ENCODE results near the gene TMEM121.
A peak's percentile ranks its signal among the peaks of the same experiment; 100 is the strongest.
"Not testable (repeated sequence)": the region's sequence is repeated elsewhere in the genome, so short reads cannot be mapped to it uniquely, and the experiment has no call there.

Gene TMEM121

GRCh38 chr14:105528586-105529318, 2.4 kb downstream of the TMEM121 start:
- DNase-seq (ENCODE audit: low read depth in 2 of 2), result peak; percentile 52 to 55

GRCh38 chr14:105529319-105529568, 2.9 kb downstream of the TMEM121 start:
- no peak for DNase-seq (ENCODE audit: low read depth in 2 of 2)

DNA sequence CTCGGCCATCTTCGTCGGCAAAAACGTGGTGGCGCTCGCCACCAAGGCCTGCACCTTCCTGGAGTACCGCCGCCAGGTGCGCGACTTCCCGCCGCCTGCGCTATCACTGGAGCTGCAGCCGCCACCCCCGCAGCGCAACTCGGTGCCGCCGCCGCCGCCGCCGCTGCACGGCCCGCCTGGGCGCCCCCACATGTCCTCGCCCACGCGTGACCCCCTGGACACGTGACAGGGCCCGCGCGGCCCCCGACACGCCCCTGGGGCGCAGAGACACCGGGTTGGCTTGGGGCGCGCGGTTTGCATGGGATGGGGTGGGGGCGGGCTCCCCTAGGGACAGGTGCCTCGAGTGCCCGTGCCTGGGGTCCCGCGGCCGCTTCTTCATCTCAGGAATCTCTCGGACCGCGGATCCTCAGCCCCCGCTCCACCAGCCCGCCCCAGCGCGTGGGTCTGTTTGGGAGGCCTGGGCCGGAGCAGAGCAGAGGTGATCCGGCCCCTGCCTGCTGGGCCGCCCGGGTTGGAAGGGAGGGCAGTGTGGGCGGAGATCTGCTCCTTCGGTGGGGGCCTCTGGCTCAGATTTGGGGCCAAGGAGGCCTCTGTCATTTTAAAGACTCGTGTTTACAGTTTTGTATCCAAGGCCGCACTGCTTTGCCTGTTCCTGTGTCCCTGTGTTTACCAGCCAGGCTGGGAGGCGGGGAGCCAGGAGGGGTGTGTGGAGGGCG, 3.3 kb downstream of the TMEM121 start:
- peak in 1 of 2 donors; percentile 24 for DNase-seq (ENCODE audit: low read depth in 2 of 2)

GRCh38 chr14:105530285-105531087, 4.1 kb downstream of the TMEM121 start:
- no peak for DNase-seq (ENCODE audit: low read depth in 2 of 2)

DNA sequence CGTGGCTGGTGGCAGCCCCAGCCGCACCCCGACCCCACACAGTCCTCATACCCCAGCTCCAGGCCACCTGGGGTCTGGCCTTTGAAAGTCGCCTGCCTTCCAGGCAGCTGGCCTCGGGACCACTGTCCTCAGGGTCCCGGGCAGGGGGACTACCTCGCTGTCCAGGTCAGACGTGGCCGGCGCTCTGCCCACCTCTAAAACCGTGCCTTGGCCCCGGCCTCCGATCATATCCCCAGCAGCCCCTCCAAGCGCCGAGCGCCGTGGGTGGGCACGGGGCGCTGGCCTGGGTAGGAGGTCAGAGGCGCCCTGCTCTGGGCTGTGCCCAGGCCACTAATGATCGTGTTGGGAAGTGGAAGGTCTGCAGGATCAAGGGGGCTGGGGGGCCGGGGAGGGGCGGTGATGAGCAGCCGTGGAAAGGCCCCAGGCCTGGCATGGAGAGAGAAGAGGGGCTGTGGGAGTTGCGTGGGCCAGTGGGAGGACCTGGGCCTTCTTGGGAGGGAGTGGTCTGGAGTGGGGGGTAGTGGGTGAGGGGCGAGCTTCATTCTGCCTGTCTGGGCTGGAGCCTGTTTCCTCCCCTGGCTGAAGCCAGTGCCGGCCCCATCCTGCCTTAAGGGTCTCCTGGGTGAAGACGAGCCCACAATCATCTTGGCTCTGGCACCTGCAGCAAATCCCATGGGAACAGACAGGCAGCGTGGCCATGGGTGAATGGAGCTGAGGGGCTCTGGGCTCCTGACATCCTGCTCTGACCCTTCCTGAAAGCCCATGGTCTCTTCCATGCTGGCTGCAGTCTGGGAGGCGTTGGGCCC, 4.9 kb downstream of the TMEM121 start:
- no peak for DNase-seq (ENCODE audit: low read depth in 2 of 2)

- DNase-seq (ENCODE audit: low read depth in 2 of 2), result no peak
Observed at GRCh38 chr14:105531894-105532623, 5.7 kb downstream of the TMEM121 start.

DNA sequence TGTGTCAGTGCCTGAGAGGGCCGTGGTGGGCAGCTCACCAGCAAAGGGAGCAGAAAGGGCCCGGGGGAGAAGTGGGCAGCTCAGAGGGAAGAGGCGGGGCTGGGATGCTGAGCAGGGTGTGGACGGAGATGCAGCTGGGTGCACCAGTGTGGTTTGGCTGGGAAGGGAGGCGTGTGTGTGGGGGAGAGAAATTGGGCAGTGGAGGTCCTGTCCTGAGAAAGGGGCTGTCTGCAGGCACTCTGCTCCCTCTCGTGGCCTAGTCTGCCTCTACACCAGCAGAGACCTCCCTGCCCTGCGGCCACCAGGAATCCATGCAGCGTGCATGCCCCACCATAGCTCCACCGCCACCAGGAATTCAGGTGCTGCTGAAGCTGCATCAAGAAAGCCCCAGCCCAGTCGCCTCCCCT, 6.4 kb downstream of the TMEM121 start:
- no peak for DNase-seq (ENCODE audit: low read depth in 2 of 2)

DNA sequence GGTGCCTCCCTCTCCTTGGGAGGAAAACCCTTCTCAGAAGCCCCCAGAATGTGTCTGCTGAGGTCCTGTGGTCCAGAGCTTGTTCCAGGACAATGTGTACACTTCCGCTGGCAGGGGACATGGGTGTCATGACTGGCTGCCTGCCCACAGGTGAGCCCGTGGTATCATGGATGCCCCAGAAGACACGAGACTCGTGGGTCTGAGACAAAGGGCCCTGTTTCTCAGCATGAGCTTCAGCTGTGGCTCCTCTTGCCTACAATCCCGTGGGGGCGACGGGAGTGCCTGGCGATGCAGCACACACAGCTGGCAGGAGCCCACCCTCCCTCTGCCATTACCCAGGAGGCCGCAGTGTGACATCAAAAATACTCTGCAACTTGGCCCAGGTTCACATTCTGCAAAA, 7.0 kb downstream of the TMEM121 start:
- DNase-seq (ENCODE audit: low read depth in 2 of 2), result no peak

DNA sequence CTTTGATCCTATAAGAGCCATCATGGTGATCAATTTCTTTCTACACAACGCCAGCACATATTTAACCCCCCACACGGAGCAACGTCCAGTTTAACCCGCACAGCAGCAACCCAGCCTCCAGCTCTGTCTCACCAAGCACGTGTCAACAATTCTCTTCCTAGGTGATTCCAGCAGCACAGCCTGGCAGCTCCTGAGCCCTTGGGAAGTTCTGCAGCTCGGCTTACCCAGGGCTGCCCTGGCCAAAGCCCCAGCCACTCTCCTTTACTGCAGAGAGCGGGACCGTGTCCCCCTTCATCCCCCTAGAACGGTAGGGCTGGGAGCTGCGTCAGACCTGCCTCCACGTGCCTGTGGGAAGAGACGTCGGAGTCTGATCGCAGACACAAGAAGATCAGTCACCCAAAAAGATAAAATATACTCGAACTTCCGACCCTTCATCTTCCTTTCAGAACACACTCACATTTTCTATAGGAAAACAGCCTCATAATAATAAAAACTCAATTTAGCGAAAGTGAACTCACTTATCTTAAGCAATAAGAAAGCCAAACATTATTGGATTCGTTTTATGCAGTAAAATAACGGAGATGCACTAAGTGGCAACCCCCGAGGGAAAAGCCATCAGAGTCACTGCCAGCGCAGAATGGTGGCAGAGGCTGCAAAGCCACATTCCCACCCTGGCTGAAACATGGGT, 7.6 kb downstream of the TMEM121 start:
- no peak for DNase-seq (ENCODE audit: low read depth in 2 of 2)

- DNase-seq (ENCODE audit: low read depth in 2 of 2), result no peak
Observed at GRCh38 chr14:105534586-105534985, 8.2 kb downstream of the TMEM121 start.

GRCh38 chr14:105536051-105536450, 9.7 kb downstream of the TMEM121 start:
- no peak for DNase-seq (ENCODE audit: low read depth in 2 of 2)

DNA sequence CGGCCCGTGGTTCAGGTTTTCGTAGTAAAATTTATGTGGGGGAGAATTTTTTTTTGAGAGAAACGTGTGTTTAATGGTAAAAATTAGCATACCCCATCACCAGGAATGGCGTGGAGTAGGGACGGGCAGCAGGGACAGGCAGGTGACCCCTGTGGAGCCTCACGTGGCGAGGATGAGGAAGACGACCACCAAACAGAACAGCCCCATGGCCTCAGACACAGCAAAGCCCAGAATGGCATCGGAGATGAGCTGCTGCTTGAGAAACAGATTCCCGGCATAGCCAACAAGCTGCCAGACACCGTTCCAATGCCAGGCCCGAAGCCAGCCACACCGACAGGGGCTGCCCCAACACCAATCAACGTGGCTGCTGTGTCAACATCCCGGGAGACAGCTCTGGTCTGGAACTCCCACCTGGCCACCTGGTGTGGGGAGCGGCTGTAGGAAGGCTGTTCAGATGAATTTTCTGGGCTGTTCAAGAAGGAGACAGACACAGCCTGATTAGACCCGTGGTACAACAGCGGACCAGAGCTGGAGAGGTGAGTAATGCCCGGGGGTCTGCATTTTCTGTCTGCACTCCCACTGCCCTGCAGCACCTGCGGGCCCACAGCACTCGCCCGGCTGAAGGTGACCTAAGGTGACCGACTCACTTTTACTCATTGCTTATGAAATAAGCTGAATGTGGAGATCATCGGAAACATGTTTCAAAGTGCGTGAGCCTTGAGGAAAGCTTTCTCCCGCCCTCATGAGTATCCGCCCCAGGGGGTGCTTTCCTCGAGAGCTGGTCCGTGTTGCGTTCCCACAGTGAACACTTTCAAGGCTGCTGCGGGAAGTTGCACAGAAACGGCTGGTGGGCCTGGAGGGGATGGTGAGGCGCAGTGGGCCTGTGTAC, 10.6 kb downstream of the TMEM121 start:
- DNase-seq (ENCODE audit: low read depth in 2 of 2), result no peak

- peak; percentile 32 to 33 for DNase-seq (ENCODE audit: low read depth in 2 of 2)
Observed at GRCh38 chr14:105537580-105538474, 11.4 kb downstream of the TMEM121 start.

- DNase-seq (ENCODE audit: low read depth in 2 of 2), result no peak
Observed at GRCh38 chr14:105538481-105539049, 12.2 kb downstream of the TMEM121 start.

DNA sequence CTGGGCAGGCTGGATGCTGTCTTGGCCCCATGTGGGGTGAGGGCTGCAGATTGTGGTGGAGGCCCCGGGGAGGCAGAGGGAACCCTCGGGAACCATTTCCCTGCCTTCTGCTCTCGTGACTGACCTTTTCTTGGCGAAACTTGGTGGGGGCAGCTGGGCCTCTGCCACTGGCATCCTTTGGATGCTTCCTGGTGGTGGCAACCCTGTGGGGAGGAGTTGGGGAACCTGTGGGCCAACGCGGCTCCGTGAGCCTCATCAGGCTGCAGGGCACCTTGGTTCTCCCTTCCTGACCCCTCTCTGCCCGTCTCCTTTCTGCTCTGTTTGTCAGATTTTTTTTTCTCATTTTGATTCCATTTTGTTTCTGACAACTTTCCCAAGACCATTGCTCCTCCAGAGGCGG, 14.4 kb downstream of the TMEM121 start:
- DNase-seq (ENCODE audit: low read depth in 2 of 2), result no peak

DNA sequence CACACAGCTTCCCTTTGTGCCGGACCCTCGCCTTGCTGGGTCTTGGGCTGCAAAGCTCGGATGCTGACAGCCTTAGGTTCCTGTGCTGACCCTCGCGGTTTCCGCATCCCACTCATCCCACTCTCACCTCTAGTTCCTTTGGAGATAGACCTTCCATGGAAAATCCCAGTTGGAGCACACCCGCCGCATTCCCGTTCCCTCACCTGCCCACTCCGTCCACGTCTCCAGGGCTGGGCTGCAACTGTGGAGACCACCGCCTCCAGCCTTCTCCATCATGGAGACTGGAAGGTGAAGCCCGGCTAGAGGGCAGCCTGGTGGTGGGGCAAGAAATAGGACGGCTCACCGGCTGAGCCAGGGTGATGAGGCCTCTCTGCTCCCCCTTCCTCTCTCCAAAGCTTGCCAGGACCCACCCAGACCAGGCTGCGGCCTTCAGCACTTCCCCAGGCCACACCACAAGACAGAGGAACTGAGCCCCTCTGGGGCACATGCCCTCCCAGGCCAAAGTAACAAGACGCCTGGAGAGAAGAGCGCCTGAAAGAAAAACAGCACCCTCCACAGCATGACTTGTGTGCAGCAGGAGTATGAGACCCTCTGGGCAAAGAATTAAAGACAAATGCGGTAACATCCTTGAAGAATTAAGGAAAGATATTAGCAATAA, 15.0 kb downstream of the TMEM121 start:
- no peak for DNase-seq (ENCODE audit: low read depth in 2 of 2)

- not testable (repeated sequence) for DNase-seq (ENCODE audit: low read depth in 2 of 2)
Observed at GRCh38 chr14:105545676-105546075, 19.3 kb downstream of the TMEM121 start.

DNA sequence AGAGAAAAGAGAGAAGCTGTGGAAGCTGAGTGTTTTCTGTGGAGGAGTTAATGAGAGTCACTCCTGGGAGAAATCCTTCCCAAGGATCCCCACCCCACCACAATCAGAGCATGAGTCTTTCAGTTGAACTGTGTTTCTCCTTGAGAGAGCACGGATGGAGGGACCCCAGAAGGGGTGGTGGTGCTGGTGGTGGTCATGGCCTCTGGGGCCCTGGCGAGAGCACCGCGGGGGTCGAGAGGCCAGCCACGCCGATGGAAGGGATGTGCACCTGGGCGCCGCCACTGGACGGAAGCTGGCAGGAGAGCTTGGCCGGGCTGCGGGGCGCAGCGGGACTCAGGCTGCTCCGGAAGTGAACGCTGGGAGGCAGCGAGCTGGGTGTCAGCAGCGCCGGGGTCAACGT, 20.0 kb downstream of the TMEM121 start:
- DNase-seq (ENCODE audit: low read depth in 2 of 2), result not testable (repeated sequence)
